ENCODE results near the gene TUBAL3.

The TUBAL3 gene

DNA sequence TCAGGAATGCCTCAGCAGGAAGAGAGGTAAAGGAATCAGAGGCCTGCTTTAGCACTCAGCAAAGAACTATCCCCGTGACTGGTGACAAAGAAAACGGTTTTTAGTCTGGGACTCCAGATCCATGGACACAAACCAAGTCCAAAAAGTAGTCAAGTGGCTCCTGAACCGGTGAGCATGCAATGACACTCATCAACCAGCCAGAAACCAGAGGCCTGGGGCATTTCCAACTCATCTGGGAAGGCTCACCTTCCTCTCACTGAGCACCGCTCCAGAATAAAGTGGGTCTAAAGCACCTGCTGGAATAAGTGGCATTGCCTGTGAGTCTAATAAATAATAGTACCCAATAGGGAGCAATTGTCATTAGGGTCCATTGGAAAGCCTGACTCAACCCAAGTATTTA lies 57.7 kb downstream of the TUBAL3 start:
- Histone ChIP-seq H3K27ac (no peak overlapping the region), H3K9me3 (no peaks in the 10 kb centered on the region), H3K4me2 (no peak overlapping the region), H3K4me3 (no peak overlapping the region), H4K20me1 (no peaks in the 10 kb centered on the region), H3K4me1 (no peaks in the 10 kb centered on the region), H3K27me3 (no peaks in the 10 kb centered on the region), H3K9ac (no peak overlapping the region), H3K36me3 (no peaks in the 10 kb centered on the region)
- TF ChIP-seq Cebpa-rat (IDR thresholded peaks at IDR 0.05) = no peak

DNA sequence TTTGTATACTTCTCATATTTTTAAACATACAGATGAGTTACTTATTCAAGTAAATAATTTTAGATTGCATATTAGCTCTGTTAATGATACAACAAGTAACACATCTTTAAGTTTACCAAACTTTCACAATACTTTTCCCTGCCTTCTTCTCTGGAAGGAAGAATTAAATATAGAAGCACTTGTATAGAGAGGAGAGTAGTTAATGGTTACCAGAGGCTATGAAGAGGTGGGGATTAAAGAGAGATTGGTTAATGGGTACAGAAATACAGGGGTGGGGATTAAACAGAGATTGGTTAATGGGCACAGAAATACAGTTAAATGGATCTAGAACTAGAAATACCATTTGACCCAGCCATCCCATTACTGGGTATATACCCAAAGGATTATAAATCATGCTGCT lies 59.9 kb downstream of the TUBAL3 start:
- Histone ChIP-seq H3K4me1 (no peaks in the 10 kb centered on the region), H3K36me3 (no peaks in the 10 kb centered on the region), H3K4me3 (no peak overlapping the region), H3K9me3 (no peaks in the 10 kb centered on the region), H3K4me2 (no peak overlapping the region), H3K27me3 (no peaks in the 10 kb centered on the region), H4K20me1 (no peaks in the 10 kb centered on the region), H3K9ac (no peak overlapping the region), H3K27ac (no peak overlapping the region)
- TF ChIP-seq Cebpa-rat (IDR thresholded peaks at IDR 0.05) = no peak

DNA sequence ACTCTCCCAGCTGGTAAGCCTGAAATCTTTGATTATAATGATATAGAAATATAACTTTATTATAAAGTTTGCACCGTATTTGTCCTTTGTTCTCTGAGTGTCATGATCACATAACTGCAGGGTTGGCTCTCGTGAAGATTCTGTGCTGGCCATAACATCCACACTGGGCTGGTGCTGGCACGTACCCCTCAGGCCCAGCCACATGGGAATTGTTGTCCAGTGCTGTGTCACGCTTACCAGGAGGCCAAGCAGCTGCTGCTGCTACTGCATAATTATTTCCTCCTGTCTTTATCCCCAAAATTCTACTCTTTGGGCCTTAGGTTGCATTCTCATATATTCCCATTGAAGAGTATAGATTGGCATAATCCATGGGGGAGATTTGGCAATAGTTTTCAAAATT lies 60.6 kb downstream of the TUBAL3 start:
- TF ChIP-seq Cebpa-rat (IDR thresholded peaks at IDR 0.05) = no peak
- Histone ChIP-seq H3K27ac (no peak overlapping the region), H4K20me1 (no peaks in the 10 kb centered on the region), H3K4me2 (no peak overlapping the region), H3K27me3 (no peaks in the 10 kb centered on the region), H3K9ac (no peak overlapping the region), H3K4me3 (no peak overlapping the region), H3K36me3 (no peaks in the 10 kb centered on the region), H3K9me3 (no peaks in the 10 kb centered on the region), H3K4me1 (no peaks in the 10 kb centered on the region)

DNA sequence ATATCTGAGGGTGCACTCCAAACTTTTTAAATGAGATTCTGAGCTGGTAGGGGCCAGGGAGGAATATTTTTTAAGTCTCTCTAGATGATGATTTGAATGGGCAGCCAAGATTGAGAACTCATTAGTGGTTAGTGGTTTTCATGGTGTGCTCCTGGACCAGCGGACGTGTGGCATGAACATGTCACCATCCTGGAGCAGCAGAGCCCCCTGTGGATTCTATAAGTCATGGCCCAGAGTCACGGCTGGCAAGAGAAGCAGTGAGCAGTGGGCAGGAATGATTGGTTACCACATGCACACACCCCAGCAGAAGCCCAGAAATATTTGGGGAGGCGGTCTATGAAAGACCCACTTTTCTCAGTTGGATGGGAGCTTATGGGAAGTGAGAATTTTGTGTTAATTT lies 61.1 kb downstream of the TUBAL3 start:
- H3K9ac ChIP-seq = no peak overlapping the region
- H3K4me3 ChIP-seq = no peak overlapping the region
- H3K4me2 ChIP-seq = no peak overlapping the region
- no peaks in the 10 kb centered on the region for H4K20me1 ChIP-seq
- H3K27ac ChIP-seq = no peak overlapping the region
- no peak for TF ChIP-seq Cebpa-rat (IDR thresholded peaks at IDR 0.05)
- H3K4me1 ChIP-seq = no peaks in the 10 kb centered on the region
- no peaks in the 10 kb centered on the region for H3K36me3 ChIP-seq
- no peaks in the 10 kb centered on the region for H3K9me3 ChIP-seq
- H3K27me3 ChIP-seq = no peaks in the 10 kb centered on the region
